ENCODE data around the gene DKK3. TPM values are rescaled to one million over a fixed set of nuclear protein-coding genes. Genes with fewer than 3 reads are reported as not detected.
"Not testable (repeated sequence)": the region's sequence is repeated elsewhere in the genome, so short reads cannot be mapped to it uniquely, and the experiment has no call there.

The DKK3 gene
- 129 and 161 TPM in 2 replicates for total RNA-seq (2014; rRNA removed; shearing (Covaris generic))

DNA sequence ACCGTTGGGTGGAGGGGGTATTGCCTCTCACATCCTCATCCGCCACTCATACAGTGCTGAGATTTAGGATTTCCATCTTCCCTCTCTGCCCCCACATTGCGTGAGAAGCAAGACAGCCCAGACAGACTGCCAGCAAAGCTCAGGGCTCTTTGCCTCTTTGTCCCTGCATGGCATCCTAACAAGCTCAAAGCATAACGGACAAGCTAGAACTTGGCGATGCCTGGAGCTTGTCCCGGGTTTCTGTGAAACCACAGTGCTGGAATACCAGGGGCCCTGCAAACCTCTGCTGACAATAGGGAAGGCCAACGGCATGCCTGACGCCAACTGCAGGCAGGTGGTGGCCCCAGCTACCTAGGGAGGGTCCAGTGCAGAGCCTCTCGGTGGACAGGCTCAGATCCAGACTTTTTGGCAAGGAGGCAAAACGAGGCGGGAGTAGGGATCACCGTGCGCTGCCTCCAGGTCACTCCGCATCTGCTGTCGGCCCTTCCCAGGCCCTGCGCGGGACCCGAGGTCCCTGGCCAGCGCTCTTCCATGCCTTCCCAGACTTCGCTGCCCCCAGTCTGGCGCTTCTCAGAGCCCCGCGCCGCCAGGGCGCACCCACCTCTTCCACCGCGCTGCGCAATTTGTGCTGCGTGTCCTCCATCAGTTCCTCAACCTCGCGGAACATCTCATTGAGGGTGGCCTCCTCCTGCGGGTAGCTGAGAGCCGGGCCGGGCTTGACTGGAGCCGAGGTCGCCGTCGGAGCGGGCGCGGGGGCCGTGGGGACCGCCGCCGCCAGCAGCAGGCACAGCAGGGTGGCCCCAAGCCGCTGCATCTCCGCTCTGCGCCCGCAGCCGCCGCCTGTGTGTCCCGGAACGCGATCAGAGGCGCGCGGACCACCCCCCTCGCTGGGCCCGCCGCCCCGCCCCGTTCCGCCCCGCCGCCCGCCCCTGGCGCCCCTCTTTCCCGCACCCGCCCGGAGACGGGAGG is at the start of gene DKK3:
Gene DKK3, minus strand, starts transcription at position 858 of the 969 bp plus-strand sequence. Its CDS starts 44 bp downstream, at position 814.
- DNase-seq (ENCODE audit: low spot score): peak; percentile 30

- DNase-seq (ENCODE audit: low spot score): no peak
These were observed 49.0 kb upstream of the DKK3 start for GRCh38 chr11:12057299-12057980.

- DNase-seq (ENCODE audit: low spot score): no peak
These were observed 47.7 kb upstream of the DKK3 start for GRCh38 chr11:12056119-12056518.

- DNase-seq (ENCODE audit: low spot score): no peak
These were observed 45.4 kb upstream of the DKK3 start for GRCh38 chr11:12053606-12054361.

GRCh38 chr11:12052676-12053605 is 44.5 kb upstream of the DKK3 start:
- no peak for DNase-seq (ENCODE audit: low spot score)

- DNase-seq (ENCODE audit: low spot score): no peak
These were observed 42.8 kb upstream of the DKK3 start for GRCh38 chr11:12051287-12051662.

DNA sequence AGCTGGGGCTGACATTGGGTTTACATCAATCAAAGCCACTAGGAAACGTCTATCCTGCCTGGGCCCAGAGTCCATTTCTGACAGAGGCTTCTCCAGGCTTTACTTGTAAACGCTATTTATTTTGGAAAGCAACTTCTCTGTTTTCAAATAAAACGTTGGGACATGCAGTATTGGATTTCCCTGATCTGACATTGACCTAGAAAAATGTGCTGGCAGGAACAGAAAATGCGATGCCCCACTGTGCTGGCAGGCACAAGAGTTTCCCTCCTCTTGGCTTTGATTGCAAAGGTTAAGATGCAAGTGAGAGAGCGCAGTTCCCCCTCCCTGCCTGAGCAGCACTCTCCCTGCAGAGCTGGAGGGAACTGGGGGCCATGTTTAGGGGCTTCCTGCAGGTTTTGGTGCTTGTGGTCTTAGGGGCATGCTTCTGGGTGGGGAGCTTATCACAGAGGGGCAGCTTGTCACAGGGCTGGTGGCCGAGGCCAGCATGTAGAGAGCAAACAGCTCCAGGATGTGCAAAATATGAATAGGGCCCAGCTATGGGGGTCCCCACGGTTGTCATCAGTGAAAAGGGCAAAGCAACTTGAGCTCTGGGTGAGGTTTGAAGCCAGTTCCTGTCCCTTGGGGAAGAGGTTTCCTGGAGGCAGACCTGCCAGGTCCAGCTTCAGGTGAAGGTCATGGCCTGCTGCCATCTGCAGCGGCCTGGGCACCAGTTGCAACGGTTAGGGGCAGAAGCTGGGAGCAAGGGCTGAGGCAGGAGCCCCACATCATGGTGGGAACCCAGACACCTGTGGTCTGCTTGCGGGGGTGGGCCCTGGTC is 42.3 kb upstream of the DKK3 start:
- no peak for DNase-seq (ENCODE audit: low spot score)

GRCh38 chr11:12048936-12049790 is 40.7 kb upstream of the DKK3 start:
- DNase-seq (ENCODE audit: low spot score): no peak

GRCh38 chr11:12046636-12047236 is 38.3 kb upstream of the DKK3 start:
- no peak for DNase-seq (ENCODE audit: low spot score)

DNA sequence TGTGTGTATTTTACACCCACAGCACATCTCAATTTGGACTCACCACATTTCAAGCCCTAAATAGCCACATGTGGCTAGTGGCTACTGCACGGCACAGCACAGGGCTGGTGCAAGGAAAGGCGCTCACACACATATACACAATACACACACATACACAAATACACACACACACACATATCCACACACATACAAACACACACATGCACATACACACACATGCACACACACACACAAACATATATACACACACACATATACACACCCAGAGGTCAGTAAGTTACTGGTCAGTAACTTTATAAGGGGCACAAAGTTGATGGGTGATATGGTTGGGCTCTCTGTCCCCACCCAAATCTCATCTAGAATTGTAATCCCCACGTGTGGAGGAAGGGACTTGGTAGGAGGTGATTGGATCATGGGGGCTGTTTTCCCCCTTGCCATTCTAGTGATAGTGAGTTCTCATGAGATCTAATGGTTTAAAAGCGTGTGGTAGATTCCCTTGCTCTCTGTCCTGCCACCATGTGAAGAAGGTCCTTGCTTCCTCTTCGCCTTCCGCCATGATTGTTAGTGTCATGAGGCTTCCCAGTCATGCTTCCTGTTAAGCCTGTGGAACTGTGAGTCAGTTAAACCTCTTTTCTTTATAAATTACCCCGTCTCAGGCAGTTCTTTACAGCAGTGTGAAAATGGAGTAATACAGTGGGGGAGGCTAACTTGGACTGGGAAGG is 37.6 kb upstream of the DKK3 start:
- no peak for DNase-seq (ENCODE audit: low spot score)

- DNase-seq (ENCODE audit: low spot score): no peak
These were observed 36.4 kb upstream of the DKK3 start for GRCh38 chr11:12044799-12045198.

- peak; percentile 97 for DNase-seq (ENCODE audit: low spot score)
These were observed 35.7 kb upstream of the DKK3 start for GRCh38 chr11:12043959-12044791.

- no peak for DNase-seq (ENCODE audit: low spot score)
These were observed 34.8 kb upstream of the DKK3 start for GRCh38 chr11:12043221-12043620.

DNA sequence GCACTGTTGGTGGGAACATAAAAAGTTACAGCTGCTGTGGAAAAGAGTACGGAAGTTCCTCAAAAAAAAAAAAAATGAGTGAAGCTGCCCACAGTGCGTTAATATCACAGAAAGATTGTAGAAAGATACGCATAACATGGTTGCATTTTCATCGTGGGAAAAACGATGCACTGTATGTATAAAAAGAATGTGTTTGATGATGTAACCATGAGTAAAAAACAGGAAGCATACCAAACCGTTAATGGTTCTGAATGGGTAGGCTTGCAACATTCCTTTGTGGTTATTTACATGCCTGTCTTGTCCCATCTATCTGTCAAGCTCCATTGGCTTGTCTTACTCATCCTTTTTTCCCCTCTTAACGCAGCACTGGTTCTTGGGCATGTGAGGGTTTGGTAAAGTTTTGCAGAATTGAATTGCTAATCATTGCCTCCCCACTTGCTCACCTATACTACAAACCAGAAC is 33.8 kb upstream of the DKK3 start:
- DNase-seq (ENCODE audit: low spot score): peak; percentile 71

GRCh38 chr11:12040719-12041118 is 32.3 kb upstream of the DKK3 start:
- not testable (repeated sequence) for DNase-seq (ENCODE audit: low spot score)

GRCh38 chr11:12032968-12033367 is 24.5 kb upstream of the DKK3 start:
- no peak for DNase-seq (ENCODE audit: low spot score)
